Stimulated activated CD8-positive, alpha-beta memory T cell treated with anti-CD3 and anti-CD28 coated beads, Interleukin-15, amount 100 ng/mL, for 1 hour (primary cell): ENCODE data around the gene CD48.
"Not testable (repeated sequence)": the region's sequence is repeated elsewhere in the genome, so short reads cannot be mapped to it uniquely, and the experiment has no call there.

ENCODE experiments used
- DNase-seq: peaks from one replicate; pipeline ENCODE4 v3.0.0-alpha.2; 2020; ENCODE audit warnings: low read depth

Gene CD48

DNA sequence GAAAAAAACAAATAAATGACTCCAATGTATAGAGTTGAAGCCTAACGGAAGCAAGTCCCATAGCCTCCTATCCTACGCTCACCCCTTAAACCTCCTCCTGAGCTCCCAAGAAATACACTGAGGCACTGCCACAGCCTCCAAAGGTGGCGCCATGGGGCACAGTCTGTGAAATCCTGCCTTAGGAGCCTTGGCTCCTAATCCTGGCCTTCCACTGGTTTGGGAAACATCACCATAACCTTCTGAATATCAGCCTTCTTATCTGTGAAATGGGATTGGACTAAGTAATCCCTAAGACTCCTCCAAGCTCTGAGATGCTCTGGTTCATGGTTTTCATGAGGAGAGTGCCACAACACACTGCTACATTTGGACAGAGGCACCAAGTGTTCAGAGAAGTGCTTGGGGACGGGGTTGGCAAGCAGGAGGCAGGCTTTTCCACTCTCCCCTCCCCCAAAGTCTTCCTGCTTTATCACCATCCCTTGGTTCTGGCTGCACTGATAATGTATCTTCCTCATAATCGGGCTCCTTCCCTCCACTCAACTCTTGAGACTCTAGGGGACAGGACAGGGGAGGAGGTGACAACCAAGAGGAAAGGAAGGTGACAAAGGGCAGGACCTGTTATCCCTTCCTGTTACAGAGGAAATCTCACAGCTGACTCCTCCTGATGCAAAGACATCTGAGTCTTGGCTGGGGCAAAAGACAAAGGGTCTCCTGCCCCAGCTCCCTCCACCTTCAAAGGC, 30.2 kb upstream of the CD48 start:
- DNase-seq: no peak

DNA sequence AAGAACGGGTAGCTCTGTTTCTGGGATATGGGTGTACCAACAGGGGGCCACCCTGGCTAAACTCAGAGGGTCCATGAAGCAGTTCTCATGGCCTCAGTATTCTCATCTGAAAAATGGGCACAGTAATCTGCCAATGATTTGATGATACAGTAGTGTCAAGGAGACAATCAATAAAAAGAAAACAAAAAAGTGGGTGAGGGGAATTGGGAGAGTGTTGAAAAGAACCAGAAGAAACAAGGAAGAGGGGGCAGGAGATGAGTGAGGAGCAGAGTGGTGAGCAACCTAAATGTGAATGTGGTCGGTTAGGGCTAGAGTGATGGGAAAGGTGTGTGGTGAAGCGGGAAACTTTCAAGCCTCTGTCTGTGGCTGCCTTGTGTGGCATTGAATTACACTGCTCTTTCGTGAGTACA, 29.5 kb upstream of the CD48 start:
- no peak for DNase-seq

DNA sequence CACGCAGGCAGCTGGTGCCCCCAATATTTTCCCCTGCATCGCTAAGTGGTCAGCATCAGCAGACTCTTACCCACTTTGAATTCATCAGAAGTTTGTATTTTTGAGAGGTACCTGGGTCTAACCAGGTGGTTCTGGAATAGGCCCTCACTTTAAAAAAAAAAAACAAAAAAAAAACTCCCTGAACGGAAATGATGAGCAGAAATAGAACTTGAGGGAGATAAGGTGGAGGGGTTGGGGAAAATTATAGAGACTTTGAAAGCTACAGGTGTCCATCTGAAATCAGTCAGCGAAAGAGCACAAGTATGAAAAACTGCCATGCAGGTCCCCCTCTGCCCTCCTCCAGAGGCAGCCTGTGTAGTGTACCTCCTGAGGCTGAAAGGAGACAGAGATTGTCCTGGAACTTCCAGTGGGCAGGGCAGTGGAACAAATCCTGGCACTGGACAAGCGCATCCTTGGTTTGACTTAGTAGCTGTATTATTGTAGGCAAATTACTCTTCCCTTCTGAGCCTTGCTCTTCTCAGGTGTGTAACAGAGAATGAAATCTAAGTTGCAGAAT, 28.6 kb upstream of the CD48 start:
- no peak for DNase-seq

DNA sequence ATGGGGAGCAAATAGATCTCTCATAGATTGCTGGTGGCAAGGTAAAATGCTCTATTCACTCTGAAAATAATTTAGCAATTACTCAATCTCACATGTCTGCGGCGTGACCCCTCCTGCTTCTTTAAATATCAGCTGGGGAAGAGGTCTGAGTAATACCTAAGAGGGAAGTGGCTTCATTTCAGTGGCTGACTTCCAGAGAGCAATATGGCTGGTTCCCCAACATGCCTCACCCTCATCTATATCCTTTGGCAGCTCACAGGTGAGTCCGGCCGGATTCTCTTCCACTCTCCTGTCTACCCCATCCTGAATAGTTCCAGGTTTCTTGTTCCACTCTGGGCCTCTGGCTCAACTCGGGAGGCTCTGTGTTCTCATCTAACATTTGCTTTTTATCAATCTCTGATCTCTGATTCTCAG, 27.5 kb upstream of the CD48 start, which contains the start of gene SLAMF7:
Gene SLAMF7 (plus strand): TSS at position 150 of the 414 bp plus-strand sequence. CDS start 55 bp downstream, at position 205.
- no peak for DNase-seq

DNA sequence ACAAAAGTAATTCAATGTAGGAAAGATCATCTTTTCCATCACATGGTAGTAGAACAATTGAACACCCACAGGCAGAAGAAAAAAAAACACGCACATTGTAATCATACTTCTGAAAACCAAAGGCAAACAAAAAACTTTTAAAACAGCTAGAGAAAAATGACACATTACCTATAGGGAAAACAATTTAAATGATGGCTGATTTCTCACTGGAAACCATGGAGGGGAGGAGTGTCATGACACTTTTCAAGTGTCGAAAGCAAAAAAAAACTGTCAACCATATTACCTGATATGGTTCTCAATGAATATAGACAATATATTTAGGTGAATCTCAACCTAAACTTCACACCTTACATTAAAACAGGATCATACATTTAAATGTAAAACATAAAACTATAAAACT, 26.6 kb upstream of the CD48 start:
- DNase-seq: no peak

DNA sequence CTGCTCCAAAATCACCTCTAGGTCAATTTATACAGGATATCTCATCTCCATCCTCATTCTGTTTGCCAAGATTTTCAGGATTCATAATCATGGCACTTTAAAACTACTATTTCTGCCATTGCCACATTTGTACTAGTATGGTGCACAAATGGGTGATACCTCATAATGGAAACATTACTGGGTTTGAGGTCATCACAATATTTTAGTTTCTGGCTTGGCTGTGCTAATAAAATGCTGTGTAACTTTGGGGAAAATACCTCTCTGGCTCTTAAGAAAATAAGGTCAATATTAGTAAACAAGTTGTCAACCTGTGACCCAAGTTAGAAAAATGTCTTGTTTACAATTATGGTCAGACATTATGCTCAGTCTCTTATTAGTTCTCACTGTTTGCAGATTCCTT, 22.7 kb upstream of the CD48 start:
- no peak for DNase-seq

DNA sequence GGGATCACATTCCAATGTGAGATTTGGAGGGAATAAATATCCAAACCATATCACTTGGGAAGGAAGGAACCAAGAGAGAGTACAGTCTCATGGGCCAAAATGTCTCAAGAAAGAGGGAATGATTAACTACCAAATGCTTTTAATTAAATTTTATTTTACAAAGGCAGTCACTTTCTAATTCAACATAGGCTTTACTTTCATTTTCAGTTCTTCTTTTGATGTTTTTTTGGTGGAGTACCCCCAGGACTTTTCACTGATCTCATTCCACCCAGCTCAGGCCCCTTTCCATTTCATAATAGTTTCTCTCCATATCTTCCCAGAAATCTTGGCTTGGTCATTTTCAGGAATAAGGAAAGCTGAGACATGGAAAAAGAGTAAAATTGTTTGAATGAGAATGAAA, 22.3 kb upstream of the CD48 start:
- no peak for DNase-seq

DNA sequence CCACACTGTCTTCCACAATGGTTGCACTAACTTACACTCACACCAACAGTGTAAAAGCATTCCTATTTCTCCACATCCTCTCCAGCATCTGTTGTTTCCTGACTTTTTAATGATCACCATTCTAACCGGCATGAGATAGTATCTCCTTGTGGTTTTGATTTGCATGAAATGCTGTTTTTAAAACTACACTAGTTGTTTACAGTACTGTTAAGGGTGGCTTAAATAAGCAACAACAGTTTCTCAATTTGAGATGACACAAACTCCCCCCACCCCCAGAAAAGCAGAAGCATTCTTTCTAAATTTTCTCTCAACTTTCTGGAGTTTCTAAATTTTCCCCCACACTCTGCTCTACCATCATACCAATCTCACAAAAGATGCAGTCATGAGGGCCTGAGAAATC, 20.4 kb upstream of the CD48 start:
- DNase-seq: no peak

DNA sequence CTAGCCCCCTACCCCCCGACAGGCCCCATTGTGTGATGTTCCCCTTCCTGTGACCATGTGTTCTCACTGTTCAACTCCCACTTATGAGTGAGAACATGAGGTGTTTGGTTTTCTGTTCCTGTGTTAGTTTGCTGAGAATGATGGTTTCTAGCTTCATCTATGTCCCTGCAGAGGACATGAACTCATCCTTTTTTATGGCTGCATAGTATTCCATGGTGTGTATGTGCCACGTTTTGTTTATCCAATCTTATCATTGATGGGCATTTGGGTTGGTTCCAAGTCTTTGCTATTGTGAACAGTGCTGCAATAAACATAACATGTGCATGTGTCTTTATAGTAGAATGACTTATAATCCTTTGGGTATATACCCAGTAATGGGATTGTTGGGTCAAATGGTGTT, 19.9 kb upstream of the CD48 start:
- not testable (repeated sequence) for DNase-seq

DNA sequence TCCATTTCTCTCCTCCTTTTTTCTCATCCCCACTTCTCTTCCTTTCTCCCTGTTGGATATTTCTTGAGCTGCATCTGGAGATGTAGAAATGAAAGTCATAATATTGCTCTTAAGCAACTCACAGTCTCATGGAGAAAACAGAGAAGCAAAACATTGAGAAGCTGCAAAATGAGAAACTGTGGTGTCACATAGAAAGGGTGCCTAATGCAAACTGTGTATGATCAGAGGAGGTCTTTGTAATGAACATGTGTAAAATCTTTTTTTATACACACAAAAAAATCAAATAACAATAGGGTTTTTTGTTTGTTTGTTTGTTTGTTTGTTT, 15.7 kb upstream of the CD48 start:
- no peak for DNase-seq

DNA sequence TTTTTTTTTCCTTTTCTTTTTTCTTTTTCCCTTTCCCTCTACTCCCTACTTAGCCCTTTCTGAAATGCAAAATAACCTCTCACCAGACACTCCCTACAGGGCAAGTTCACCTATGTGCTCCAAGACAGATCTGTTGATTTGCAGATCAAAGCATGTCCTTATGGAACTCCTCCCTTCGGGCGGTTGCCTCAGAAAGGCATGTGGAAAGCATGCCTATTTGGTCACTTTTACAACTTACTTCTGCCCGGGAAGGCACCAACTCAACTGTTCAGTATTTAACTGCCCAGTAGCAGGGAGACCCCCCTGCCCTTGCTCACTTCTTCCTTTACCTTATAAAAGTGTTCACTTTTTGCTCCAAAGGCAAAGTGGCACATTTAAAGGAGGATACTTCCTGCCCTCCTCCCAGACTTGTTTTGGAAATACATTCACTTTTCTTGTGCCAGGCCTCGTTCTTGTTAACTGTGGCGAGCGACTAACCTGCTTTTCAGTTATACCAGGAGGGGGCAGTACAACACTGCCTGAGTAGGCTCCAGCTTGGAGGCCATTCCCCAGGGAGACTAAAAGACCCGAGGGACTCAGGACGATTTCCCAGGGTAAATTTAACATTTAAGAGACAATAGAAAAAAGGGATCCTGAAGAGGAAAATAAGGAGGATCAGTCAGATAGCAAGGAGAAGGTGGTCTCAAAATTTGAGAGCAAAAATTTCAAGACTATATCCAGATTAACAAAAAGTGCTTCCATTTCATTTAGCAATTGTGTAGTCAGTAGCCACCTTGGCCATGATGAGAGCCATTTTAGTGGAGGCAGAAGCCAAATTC, 15.1 kb upstream of the CD48 start:
- peak; percentile 31 for DNase-seq

DNA sequence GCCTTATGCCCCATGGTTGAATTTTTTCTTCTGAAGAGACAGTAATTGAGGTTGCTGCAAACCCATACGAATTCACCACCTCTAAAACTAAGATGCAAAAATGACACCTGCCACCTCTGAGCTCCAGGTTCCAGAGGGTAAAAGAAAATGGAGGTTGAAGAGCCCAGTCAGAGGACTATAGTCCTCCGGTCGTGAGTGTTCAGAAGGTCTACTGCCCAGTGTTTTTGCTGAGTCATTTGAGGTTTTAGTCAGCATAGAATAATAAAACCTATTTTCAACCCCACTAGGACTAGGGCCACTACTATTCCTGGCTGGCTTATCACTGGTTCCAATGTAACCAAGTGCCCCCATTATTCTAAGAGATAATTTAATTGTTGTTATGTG, 14.5 kb upstream of the CD48 start:
- no peak for DNase-seq

DNA sequence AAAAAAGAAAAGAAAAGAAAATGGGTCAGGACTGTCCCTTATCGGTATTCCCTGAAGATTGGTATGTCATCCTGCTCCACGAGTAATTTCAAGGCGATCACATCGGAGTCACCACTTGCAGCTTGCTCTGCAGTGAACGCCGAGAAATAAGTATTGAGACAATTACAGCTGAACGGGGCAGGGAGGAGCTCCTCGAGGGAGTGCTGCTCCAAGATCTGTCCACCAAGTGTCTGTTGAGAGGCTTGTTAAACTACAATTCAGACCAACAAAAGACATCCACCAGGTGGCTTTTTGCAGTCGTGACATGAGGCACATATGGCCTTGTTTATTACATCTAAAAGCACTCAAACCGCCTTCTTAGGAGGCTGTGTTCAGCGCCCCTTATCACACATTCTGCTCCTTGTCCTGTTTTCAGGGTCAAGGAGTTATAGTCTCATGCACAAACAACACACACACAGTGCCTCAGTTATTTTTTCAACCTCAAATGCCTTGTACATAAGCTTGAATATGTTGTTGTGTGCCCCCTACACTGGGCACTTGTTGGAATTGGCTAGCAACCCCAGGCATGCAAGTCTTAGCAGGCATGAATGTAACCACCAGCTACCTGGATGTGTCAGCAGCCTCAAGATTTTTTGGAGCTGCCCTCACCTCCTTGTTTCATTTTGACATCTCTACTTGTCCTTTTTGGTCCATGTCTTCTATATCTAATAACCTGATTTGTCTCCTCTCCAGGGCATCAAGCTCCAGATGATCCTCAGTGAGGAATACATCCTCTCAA, 13.0 kb upstream of the CD48 start:
- DNase-seq: no peak

DNA sequence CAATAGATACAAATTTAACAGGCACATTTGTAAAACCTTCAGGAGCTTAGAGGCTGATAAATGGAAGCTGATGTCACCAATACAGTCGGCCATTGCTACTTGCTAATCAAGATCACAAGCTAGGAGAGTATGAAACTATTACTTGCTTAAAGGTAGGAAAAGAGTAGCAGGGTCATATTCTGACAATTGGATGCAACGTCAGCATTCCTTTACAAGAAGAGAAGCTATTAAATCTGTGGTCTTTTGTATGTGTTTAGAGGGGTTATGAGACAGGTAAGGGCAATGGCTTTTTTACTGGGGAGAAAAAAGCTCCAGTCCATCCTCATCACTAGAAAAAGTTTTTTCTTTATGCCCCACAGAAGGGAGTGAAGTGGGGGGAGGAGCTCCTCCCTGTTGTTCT, 11.7 kb upstream of the CD48 start:
- no peak for DNase-seq

DNA sequence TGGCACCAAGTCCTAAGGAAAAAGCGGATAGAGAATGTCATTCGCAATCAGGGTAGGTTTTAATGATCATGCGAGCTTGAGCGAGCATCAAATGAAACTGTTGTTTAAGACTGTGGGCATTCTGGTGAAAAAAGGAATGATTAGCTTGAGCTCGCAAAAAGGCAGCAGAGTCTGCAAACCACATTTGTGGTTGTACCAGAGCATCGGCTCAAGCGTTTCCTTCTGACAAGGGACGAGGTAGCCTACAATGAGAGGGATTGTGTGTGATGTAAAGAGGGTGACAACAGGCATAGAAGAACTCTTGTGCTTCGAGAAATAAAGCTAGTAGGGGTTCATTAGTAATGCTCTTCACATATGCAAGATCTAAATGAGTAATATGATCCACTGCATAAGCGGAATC, 11.1 kb upstream of the CD48 start:
- no peak for DNase-seq

DNA sequence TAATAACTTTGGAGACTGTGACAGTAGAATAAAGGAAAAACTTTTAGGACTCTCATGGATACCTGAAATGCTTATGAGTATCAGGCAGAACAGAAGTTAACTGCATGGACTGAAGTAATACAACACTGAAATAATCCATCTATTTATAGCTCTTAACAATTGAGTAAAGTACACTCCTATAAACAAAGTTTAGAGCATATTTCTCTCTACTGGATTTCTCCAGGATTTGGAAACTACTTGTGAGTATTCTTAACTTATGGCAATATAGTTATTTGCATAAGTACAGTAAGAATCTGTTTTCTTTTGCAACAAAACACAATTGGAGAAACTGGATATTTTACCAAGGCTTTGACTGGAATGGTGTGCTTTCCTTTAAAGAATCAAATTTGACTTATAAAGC, 9.9 kb upstream of the CD48 start:
- DNase-seq: no peak

DNA sequence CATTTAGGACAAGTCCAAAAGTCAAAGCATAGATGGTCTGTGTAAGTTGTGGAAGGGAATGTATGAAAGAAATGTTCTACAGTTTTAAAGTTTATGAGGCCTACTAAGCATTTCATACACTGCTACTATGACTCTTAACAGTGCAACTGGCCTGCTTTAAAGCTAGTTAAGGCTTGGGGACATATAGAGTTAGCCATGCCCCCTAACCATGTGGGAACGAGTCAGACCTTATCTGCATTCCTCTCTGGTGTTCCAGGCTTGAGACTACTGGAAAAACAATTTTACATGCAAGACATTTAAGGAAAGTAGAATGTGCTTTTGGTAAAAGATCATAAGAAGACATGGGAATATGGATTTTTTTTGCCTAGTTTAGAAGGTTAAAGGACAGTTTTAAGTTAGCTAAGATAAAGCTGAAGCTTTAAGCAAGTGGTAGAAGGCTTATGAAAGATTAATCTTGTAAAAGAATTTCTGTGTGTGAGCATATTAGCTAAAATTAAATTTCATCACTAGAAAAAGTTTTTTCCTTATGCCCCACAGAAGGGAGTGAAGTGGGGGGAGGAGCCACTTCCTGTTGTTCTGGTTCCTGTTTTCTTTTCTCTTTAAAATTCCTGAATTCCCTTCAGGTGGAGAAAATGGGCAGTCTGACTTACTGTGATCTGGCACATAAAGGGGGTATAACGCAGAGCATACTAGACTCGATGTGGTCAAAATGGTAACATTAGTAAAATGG, 8.9 kb upstream of the CD48 start:
- no peak for DNase-seq

DNA sequence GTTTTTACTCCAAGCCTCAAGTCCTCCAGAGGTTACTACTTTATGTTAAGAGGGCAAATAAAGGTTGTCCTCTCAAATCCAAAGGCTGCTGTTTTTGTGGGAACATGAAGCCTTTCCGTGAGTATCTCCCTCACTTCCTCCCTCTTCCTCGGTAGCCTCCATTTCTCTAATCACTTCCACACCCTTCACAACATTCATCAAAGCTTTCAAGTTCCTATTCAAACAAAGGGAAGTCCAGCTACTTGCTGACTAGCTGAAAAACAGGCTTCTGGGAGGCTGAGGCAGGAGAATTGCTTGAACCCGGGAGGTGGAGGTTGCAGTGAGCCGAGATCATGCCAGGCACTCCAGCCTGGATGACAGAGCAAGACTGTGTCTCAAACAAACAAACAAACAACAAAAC, 6.6 kb upstream of the CD48 start:
- DNase-seq: no peak

DNA sequence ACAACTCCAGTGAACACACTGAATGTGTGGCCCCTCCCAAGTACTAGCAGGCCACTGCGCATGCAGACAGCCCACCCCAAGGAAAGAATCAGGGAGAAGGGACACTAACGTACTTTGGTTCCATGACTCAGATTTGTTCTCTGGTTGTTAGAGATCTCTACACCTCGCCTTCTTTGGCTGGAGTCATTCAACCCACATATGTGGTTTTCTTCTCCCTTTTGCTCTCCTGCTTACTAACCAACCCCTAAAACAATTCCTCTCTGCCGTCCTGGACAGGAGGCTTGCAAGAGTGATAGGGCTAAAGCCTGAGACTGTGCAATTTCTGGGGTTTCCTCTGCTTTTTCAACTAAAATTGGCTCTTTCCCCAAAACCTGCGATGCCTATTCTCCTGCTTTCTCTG, 5.7 kb upstream of the CD48 start:
- no peak for DNase-seq

DNA sequence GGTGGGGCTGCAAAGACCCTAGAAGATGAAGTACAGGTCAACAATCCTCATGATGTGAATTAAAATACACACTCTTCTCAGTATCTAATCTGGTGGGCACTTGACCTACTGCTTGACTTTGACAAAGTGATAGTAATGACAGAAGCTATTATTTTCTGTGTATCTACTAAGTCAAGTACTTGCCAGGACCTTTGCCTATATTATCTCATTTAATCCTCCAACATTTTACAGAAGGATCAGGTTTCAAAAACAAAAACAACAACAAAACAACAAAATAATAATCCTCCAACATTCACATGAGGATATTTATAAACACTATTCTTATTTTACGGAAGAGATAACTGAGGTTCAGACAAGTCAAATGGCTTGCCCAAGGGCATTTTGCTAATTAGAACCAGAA, 4.4 kb upstream of the CD48 start:
- no peak for DNase-seq

DNA sequence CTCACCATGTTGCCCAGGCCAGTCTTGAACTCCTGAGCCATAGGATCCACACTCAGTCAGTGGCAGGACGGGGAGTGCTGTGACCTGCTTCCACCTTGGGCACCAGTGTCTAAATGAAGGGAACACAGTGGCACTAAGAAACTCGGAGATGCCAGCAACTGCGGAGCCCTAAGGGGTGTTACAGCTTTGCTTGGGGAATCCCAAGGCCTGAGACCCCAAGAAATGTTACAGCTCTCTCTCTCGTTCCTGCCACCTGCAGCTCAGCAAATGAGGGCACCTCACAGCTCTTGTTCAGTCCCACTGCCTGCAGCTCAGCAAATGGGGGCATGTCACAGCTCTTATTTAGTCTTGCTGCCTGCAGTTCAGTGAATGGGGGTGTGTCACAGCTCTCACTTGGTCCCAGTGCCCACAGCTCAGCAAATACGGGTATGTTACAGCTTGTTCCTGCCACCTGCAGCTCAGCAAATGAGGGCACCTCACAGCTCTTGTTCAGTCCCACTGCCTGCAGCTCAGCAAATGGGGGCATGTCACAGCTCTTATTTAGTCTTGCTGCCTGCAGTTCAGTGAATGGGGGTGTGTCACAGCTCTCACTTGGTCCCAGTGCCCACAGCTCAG, 2.5 kb upstream of the CD48 start:
- DNase-seq: not testable (repeated sequence)

DNA sequence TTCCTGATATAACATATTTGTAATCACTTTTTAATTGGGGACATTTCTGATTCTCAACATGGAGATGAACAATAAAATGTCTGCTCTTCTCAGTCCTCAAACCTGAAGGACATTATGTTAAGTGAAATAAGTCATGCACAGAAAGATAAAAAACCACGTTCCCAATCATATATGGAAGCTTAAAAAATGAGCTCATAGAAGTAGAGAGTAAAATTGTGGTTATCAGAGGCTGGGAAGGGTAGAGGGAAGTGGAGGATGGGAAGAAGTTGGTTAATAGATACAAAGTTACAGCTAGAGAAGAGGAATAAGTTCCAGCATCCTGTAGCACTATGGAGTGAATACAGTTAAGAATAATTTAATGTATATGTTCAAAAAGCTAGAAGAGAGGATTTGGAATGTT, 1.5 kb upstream of the CD48 start:
- no peak for DNase-seq
